NCI-H2029 treated with DMSO at 0.1 percent for 48 hours (cell line): ENCODE results near the gene BRD7.

Experiments
- DNase-seq: peaks from one replicate; lab custom pipeline; 2025; lab: John Stamatoyannopoulos, UW

BRD7 gene

DNA sequence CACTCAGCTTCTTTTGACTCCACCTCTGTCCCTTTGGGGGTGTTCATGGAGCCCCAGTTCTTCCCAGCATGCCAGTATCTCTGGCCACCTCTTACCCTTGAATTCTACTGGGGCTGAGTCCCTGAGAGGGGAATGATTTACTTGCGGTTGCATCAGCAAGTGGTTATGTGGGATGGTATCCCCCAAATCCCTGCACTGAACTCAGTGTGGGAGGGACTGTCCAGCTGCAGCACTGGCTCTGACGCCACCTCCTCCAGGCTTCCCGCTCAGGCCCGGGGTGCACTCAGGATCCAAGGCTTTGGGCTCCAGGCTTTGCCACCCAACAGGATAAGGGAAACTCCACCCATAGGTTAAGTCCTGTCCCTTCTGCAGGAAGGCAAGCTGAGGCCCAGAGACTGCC lies 21.1 kb upstream of the BRD7 start:
- DNase-seq: no peak

DNA sequence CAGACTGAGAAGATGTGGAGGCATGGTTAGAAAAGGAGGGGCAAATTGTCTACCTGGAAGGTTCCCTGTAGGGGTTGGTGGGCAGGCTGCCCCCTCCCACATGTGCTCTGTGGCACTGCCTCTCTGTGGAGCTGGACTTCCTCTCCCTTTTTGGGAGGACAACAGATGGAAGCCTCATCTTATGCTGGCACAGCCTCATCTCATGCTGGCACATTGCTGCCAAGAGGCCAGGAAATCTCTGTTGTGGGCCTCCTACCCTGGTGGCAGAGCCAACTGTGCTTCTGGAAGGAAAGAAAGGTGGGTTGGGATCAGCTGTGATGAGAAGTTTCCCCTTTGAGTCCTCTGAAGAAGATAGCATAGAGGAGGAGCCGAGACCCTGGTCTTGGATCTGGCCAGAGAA lies 19.7 kb upstream of the BRD7 start:
- no peak for DNase-seq

DNA sequence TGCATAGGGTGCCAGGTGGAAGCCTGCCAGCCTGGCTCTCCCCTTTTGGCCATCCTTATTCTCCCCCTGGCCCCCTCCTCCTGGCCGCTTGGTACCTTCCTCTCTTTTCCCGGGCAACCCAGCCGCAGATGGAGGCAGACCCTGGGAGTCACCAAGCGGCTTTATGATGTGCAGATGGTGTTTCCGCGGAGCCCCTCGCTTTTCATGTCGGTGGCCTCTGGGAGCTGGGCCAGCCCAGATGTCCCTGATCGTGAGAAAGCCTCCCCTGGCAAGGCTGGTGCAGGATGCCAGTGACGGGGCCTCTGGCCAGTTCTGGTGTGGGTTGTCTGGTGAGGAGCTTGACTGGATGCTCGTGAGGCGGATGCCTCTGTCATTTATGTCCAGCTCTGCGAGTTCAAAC lies 18.0 kb upstream of the BRD7 start:
- DNase-seq: no peak

DNA sequence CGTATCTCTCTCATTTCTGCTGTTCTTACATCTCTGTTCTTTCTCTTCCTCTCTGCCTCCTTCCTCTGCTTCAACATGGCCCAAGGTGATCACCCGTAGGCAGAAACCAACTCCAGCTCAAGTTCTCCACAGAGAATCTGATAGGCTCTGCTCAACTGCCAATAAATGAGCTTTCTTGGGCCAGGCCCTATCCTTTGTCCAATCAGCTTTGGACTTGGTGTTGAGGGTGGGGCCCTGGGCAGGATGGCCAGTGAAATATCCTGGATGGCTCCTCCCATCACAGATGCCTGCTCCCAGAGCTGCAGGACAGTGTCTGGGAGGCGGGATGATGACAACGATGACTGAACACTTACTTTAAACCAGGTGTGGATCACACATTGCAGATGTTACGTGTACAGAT lies 17.4 kb upstream of the BRD7 start:
- no peak for DNase-seq

DNA sequence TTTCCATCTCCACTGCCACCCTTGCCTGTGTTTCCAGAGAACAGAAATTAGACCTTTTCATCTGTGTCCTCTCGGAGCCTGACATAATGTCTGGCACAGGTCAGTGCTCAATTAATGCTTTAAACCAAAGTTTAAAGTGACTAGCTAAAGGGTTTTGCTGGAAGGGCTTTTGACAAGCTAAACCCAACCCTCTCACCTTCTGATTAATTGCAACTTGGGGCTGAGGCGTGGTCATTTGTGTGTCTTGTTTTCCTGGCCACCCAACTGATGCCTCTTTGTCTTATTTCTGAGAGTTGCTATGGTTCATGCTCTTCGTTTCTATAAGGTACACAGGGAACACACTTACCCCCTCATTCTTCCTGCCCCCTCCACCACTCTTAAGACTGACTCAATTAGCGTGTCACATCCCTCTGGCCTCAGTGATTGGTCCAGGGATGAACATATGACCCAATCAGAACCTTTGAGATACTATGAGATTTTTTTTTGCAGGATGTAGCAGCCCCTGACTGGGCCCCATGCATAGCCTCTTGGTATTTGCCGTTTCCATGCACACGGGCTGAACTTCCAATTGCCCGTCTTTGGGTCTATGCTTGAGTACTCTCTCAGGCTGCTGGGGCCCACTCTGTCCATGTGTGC lies 15.8 kb upstream of the BRD7 start:
- DNase-seq: no peak

DNA sequence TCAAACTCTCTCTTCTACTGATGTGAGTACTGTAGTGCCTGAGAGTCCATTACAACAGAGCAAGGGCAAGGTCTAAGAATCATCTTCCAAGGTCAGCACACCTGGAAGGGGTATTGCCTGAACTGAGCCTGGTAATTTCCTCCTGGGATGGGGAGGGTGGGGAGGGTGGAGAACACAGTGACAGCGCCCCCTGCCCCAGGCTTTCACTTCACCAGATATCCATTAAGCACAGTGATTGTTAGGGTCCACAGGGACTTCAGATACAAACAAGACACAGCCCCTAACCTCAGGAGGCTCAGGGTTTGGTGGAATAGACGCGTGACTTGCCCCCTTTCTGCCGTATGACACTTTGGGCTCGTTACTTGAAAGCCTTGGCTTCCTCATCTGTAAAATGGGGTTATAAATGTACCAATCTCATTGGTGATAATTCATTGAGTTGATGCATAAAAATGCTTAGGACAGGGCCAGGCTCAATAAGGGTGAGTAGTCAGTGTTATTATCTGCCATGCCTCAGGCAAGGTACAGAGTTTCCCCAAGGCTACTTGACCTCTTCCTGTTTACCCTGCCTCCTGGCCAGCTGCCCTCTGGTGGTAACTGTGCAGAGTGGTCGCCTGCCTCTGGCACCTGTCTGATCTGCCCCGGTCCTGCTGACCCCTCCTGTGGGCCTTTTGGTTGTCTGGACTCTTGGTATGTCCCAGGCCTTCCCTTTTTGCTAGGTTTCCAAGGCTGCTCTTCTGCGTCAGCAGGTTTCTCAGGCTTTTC lies 13.1 kb upstream of the BRD7 start:
- DNase-seq: no peak

DNA sequence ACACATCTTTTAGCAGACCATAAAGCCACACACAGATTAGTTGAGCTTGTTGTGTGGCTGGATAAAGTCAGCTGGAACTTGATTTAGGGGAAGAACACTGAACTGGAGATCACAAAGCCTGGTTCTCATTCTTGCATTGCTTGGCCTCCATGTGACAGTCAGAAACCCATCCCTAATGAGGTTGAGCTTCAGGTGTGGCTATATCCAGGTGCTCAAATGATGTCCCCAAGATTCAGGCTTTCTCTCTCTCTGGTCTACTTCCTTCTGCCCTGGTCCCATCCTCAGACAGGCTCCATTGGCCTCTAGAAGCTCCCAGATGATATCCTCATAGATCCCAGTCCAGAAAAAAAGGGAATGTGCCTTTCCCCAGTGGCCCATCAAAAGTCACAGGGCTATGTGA lies 9.6 kb upstream of the BRD7 start:
- DNase-seq: no peak

DNA sequence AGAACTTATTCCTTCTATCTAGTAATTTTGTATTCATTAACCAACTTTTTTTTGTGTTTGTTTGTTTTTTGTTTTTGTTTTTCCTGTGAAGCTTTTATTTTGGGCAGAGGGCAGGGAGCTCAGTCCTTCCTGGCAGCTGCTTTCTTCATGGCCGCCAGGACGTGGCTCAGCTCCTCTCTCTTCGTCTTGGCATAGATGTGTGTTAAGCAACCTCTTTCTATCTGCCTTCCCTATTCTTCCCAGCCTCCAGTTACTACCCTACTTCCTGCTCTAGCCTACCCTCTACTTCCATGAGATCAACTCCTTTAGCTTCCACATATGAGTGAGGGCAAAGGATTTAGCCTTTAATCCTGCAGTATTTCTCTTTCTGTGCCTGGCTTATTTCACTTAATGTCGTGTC lies 8.2 kb upstream of the BRD7 start:
- no peak for DNase-seq

DNA sequence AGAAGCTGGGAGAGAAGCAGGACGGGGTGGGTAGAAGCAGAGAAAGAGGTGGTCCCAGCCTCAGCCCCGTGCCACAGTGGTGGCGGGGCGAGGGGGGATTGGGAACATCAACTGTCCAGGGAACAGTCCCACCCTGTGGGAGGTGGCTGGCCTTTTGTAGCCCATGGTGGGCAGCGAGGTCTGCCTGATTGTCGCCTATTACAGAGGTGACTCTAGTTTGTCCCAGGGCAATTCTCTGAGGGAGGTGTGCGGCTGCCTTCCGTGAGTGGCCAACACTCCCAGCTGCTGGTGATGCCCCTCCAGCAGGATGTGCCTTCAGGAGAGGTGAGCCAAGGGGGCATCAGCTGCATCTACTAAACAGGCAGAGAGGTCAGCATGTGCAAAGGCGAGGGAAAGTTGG lies 5.0 kb upstream of the BRD7 start:
- DNase-seq: no peak

DNA sequence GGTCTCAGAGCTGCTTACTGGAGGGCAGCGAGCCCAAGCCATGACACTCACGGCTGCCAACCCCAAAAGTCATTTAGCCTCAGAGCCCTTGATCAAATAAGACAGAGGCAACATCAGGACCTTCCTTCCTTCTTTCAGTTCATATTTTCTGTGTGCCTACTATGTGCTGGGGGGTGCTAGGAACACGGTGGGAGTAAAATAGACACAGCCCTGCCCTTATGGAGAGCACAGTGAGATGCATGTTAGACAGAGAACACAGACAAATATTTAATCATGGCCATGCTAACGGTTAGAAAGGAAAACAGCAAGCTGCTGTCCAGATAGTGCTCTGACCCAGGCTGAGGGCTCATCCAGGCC lies 4.5 kb upstream of the BRD7 start:
- no peak for DNase-seq

DNA sequence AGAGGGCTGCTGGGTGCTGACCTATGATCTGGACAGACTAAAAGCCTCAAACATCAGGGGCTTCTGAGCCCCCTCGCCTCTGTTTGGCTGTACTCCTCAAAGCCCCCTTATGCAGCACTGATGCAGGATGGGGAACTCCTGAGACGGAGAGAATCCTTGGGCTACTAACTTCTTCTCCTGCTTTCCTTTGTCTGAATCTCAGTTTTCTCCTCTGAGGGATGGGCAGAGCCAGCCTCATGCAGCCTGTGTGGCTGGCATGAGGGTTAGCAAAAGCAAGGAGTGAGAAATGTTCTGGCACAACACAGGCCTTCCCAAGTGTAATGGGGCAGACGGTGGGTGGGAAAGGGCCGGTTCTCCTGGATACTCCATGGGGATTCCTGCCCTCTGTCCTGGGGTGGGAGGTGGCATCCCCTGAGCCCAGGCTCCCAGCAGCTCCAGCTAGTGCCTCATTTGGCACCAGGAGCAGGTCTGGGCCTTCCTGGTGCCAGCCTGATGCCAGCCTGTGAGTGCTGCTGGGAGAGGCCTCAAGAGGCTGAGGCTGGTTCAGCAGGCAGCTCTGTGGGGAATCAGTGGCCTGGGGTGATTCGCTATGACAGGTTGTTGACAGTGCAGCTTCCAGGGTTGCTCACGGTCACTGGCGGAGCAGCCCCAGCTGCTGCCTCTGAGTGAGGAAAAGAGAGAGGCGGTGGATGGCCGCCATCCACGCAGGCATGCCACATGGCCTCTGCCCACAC lies 4.0 kb upstream of the BRD7 start:
- no peak for DNase-seq

DNA sequence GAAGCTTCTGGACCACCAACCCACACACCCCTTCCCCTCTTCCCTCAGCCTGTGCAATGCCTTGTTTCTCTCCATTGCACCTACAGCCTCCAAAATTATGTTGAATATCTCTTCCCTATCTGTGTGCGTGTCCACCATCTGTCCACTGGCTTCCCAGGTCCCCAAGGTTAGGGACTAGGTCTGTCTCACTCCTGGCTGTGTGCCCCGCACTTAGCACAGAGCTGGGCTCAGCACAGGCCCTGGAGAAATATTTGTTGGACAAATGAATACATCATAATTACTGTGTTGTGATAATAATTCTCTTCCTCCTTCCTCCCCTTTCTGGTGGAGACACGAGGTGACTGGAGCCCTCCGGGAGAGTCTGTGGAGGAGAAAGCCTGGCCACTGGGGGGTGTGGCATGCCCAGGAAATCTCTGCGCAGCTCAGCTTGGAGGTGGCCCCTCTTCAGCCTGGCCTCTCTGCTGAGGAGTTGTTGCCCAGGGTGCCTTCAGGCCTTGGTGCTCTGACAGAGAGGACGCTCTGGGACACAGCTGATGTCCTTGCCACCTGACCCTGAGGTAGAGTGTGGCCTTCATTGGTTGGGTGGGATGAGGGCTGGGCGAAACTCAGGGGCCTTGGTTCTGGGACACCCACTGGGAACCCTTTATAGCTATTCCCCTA lies 3.3 kb upstream of the BRD7 start:
- DNase-seq: no peak

DNA sequence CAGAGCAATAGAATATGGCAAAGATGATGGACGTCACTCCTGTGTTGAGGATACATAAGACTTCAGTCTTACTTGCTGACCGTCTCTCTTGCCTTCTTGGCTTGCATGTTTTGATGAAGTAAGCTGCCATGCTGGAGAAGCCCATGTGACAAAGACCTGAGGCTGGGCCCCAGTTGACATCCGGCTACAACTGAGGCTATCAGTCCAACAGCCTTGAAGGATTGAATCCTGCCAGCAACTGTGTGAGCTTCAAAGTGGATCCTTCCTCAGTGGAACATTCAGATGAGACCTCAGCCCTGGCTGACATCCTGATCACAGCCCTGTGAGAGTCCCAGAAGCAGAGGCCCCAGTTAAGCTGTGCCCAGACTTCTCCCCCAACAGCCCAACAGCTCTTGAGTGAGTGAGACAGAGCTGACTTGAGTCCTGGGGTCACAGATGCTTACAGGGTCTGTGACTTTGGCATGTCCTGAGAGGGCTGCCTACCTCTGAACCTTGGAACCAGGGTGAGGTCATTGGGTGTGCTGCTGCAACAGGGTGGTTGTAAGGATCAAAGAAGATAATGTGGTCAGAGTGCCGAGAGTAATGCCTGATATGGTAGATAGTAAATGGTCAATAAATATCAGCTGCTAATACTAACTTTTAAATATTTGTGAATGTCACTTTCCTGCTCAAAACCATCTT lies 2.4 kb upstream of the BRD7 start:
- no peak for DNase-seq

DNA sequence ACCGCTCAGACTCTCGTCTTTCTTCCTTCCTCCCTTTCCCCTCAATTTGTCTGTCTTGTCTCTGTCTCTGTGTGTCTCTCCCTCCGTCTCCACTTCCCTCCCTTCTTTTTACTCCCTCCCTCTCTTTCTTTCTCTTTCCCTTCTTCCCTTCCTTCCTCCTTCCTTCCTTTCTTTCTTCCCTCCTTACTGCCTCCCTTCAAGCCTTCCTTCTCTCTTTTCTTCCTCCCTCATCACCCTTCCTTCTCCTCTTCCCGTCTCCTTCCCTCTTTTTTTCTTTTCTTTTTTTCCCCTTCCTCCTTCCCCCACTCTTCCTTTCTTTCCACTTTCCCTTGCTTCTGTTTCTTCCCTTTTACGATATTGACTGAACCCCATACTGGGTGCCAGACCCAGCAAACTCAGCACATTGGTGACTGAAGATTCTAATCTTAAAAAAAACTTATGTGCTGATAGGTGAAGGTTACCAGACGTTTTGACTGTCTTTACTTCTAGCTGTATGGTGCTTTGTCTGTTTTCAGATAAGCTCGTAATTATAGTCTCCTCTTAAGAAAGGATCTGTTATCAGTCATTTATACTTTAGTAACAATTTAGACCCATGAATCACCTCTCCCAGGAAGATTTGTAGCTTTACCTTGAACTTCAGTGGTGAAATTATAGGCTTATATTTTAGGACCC lies 481 bp upstream of the BRD7 start:
- DNase-seq: no peak

DNA sequence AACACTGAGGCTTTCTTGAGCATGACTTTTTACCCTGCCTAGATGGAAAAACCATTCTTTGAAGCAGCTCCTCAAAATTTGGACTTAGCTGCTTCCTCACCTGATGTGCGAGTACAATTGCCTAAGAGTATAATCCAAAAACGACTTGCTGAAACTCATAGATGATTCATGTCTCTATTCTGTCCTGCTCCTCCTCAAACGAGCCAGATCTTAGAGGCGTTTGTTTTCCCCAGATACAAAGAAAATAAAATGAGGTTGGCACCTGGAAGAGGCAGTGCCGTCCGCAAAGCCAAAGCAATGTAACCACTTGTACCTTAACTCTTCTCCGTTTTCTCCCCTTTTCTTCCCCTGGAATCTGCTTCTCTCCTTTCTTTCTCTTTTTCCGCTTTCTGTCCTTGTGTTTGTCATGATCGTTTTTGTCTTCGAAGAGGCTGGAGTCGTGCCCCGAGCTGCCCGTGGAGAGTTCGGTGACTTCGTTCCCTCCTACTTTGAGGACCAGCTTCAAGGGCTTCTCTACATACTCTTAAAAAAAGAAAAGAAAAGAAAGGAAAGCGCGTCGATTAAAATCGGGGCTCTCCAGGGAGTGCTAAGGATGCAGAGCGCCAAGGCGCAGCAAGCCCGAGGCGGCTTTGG lies 895 bp downstream of the BRD7 start:
- DNase-seq: no peak

DNA sequence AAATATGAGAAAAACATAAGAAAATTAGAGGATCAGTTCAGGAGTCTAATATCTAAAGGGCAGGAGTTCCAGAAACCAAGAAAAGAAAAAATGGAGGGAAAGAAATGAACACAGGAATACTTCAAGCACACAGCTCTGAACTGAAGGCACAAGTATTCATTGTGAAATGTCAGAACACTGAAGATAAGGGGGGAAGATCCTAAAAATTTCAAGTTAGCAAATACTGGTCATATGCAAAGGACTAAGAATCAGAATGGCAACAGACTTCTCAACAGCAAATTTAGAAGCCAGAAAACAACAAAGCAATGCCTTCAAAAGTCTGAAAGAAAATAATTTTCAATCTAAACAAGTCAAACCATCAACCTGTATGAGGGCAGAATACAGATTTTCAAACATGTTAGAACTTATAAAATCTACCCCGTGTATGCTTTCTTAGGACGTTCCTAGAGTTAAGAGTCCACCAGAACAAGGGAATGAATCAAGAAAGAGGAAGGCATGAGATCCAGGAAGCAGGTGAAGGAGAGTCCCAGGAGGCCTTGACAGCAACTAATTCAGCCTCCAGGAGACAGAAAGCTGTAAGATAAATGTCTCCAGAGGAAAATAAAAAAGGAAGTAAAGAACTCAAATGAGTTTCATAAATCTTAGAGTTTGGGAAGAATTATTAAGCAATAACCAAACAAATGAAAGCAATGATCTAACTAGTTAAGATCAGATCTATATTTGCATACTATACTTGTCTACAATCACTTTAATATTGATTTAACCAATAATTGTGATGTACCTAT lies 2.8 kb downstream of the BRD7 start:
- no peak for DNase-seq

DNA sequence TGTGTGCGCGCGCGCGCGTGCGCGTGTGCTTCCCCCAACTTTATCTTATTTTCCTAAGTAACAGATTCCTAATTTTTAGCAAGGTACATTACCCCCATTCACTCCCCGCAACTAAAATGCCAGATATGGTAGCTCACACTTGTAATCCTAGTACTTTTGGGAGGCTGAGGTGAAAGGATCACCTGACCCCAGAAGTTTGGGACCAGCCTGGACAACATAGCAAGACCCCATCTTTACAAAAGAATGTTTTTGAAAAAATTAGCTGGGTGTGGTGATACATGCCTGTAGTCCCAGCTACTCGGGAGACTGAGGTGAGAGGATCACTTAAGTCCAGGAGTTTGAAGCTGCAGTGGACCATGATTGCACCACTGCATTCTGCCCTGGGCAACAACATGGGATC lies 5.1 kb downstream of the BRD7 start:
- DNase-seq: no peak

DNA sequence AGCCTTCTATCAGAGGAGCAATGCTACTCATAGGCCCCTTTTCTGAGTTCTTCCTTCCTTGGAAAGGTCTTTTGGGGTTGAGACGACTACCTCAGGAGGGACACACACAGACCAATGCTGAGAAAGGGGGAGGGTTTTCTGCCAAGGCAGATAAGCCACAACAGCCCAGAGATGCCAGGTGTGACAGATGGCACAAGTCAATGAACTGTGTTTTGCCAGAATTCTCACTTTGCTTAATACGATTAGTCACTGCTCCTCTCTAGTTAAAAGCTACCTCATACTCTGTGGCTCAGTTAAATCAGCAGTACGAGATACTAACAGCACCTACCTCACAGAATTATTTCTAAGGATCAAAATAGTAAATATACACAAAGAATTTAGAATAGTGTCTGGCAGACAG lies 8.0 kb downstream of the BRD7 start:
- no peak for DNase-seq

DNA sequence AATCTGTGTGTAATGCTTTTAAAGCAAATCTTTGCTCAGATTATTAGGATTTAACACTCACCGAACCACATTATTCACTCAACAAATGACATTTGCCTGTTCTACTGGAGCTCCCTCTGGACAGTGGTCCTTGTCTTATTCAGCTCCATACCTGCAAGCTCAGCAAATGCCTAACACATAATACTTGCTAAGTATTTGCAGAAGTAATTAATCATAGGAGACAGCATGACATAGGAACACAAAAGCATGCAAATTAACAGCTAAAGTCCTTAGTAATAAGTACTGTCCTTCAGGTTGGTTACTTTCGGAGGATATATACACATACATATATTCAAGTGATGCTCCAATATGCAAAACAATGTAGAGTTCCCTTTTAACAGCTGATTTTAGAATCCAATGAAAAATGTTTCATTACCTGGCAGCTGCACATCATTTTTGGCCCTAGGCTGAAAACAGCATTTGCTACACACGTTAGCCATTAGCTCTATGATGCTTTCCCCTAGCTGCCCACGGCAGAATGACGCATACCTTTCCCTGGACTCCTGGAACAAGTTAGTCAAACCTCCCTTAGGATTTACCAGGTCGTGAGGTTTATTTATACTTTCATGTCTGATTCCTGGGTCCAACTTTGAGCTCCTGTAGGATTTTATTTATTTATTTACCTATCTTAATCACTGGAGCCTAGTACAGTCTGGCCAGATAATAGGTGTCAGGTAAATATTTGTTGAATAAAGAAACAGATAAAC lies 8.6 kb downstream of the BRD7 start:
- no peak for DNase-seq

DNA sequence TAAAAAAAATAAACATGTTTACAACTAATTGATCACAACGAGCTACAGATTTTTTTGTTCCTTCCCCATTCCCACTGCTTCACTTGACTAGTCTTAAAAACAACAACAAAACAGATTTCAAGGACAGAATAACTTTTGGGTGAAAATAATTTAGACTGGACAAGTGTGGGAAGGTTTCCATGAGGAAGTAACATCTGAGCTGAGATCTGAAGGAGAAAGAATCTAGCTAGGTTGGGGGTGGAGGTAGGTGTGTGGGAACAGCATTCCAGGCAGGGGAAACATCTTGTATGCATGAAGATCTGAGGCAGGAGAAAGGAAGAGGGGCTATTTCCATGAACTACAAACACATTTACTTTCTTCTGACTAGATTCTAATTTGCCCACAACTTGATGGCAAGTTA lies 9.2 kb downstream of the BRD7 start:
- no peak for DNase-seq
